ENCODE data around the gene ZBTB25. TPM values are rescaled to one million over a fixed set of nuclear protein-coding genes. Genes with fewer than 3 reads are reported as not detected.

Gene ZBTB25
- total RNA-seq, 1 donor from 2014 or later: 9.4 TPM

DNA sequence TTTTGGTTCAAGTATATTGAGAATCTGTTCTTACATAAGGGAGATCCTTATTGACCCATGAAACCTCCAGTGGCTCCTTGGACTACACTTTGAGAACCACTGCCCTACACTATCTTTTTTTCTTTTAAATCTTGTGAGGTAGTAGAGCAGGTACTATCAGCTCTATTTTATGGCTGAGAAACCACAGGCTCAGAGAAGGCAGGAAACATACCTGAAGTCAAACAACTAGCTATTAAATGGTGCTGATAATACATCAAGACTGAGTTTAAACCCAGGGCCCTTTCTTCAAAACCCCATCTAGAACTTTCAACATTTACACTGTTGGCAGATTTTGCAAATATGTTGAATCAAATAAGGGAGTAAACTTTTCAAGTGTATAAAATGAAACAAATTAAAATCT, 6.9 kb downstream of the ZBTB25 start:
- no peak for TF ChIP-seq CTCF (IDR thresholded peaks at IDR 0.05; ENCODE audit: unreplicated experiment)
- H3K27me3 Mint-ChIP-seq (ENCODE audit: unreplicated experiment): no peaks in the 10 kb centered on the region
- H3K9me3 Mint-ChIP-seq (ENCODE audit: unreplicated experiment): no peaks in the 10 kb centered on the region
- no peak for DNase-seq (ENCODE audit: low spot score)
- H3K27ac Mint-ChIP-seq (ENCODE audit: unreplicated experiment): no peak overlapping the region
- H3K4me3 Mint-ChIP-seq (ENCODE audit: unreplicated experiment): no peak overlapping the region
- H3K36me3 Mint-ChIP-seq (ENCODE audit: low read depth, unreplicated experiment): no peaks in the 10 kb centered on the region
- peaks cover 4% of the 10 kb centered on the region for H3K4me1 Mint-ChIP-seq (ENCODE audit: unreplicated experiment)

- H3K9me3 Mint-ChIP-seq (ENCODE audit: unreplicated experiment): no peaks in the 10 kb centered on the region
- H3K27me3 Mint-ChIP-seq (ENCODE audit: unreplicated experiment): no peaks in the 10 kb centered on the region
- H3K4me1 Mint-ChIP-seq (ENCODE audit: unreplicated experiment): no peaks in the 10 kb centered on the region
- no peak for DNase-seq (ENCODE audit: low spot score)
- no peaks in the 10 kb centered on the region for H3K36me3 Mint-ChIP-seq (ENCODE audit: low read depth, unreplicated experiment)
- no peak overlapping the region for H3K4me3 Mint-ChIP-seq (ENCODE audit: unreplicated experiment)
- no peak overlapping the region for H3K27ac Mint-ChIP-seq (ENCODE audit: unreplicated experiment)
- no peak for TF ChIP-seq CTCF (IDR thresholded peaks at IDR 0.05; ENCODE audit: unreplicated experiment)
These were observed 8.4 kb downstream of the ZBTB25 start for GRCh38 chr14:64495252-64495651.

DNA sequence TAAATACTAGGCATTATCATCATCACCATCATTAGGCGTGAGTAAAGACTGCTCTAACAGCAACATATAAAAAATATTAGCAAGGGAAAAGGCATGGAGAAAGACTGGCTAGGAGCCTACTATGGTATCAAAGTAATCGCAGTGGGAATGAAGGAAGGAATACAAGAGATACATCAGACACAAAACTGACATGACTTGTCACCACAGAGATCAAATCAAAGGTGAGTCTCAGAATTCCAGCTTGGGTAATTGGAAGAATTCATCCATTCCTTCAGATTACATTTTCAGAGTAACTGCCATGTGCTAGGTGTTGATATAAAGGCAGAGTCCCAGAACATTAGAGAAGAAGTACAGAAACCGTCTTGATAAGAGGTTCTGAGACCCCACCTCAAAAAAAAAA, 10.2 kb downstream of the ZBTB25 start:
- H3K4me3 Mint-ChIP-seq (ENCODE audit: unreplicated experiment): no peak overlapping the region
- H3K9me3 Mint-ChIP-seq (ENCODE audit: unreplicated experiment): no peaks in the 10 kb centered on the region
- no peak overlapping the region for H3K27ac Mint-ChIP-seq (ENCODE audit: unreplicated experiment)
- no peak for TF ChIP-seq CTCF (IDR thresholded peaks at IDR 0.05; ENCODE audit: unreplicated experiment)
- no peaks in the 10 kb centered on the region for H3K4me1 Mint-ChIP-seq (ENCODE audit: unreplicated experiment)
- no peaks in the 10 kb centered on the region for H3K27me3 Mint-ChIP-seq (ENCODE audit: unreplicated experiment)
- no peak for DNase-seq (ENCODE audit: low spot score)
- no peaks in the 10 kb centered on the region for H3K36me3 Mint-ChIP-seq (ENCODE audit: low read depth, unreplicated experiment)

GRCh38 chr14:64491637-64492036, 12.0 kb downstream of the ZBTB25 start:
- Mint-ChIP-seq H3K27me3 (ENCODE audit: unreplicated experiment) (no peaks in the 10 kb centered on the region), H3K4me1 (ENCODE audit: unreplicated experiment) (no peaks in the 10 kb centered on the region), H3K36me3 (ENCODE audit: low read depth, unreplicated experiment) (no peaks in the 10 kb centered on the region), H3K27ac (ENCODE audit: unreplicated experiment) (no peak overlapping the region), H3K9me3 (ENCODE audit: unreplicated experiment) (no peaks in the 10 kb centered on the region), H3K4me3 (ENCODE audit: unreplicated experiment) (no peak overlapping the region)
- no peak for TF ChIP-seq CTCF (IDR thresholded peaks at IDR 0.05; ENCODE audit: unreplicated experiment)
- no peak for DNase-seq (ENCODE audit: low spot score)

GRCh38 chr14:64488590-64489099, 15.0 kb downstream of the ZBTB25 start:
- no peaks in the 10 kb centered on the region for H3K9me3 Mint-ChIP-seq (ENCODE audit: unreplicated experiment)
- DNase-seq (ENCODE audit: low spot score): no peak
- H3K27ac Mint-ChIP-seq (ENCODE audit: unreplicated experiment): no peak overlapping the region
- no peaks in the 10 kb centered on the region for H3K36me3 Mint-ChIP-seq (ENCODE audit: low read depth, unreplicated experiment)
- H3K4me1 Mint-ChIP-seq (ENCODE audit: unreplicated experiment): no peaks in the 10 kb centered on the region
- H3K4me3 Mint-ChIP-seq (ENCODE audit: unreplicated experiment): no peak overlapping the region
- no peak for TF ChIP-seq CTCF (IDR thresholded peaks at IDR 0.05; ENCODE audit: unreplicated experiment)
- H3K27me3 Mint-ChIP-seq (ENCODE audit: unreplicated experiment): no peaks in the 10 kb centered on the region

All from endothelial cell (in vitro differentiated cells).